ENCODE data around the gene MNX1.

- TF ChIP-seq POLR2A (IDR thresholded peaks at IDR 0.05; ENCODE audit: low read depth, low read length) (no peak), POLR2AphosphoS5 (IDR thresholded peaks at IDR 0.05; ENCODE audit: low read depth, low read length) (no peak)
Measured at GRCh38 chr7:157021871-157022680, 11.6 kb upstream of the MNX1 start.
